BJ (cell line): Measurements from ENCODE around the gene CHI3L2. TPM values are rescaled to one million over a fixed set of nuclear protein-coding genes. Genes with fewer than 3 reads are reported as not detected.

ENCODE experiments used
- CTCF ChIA-PET: fragments of 350-600 bp; formaldehyde crosslinking; extraction: SDS; loops from one replicate; lab custom pipeline; 2021; ENCODE audit warnings: antibody characterized with exemption, inconsistent platforms; lab: Yijun Ruan, JAX
- POLR2A ChIA-PET: fragments of 300-600 bp; sonication (Branson Sonifier 250); formaldehyde crosslinking; extraction: SDS; loops from one replicate; lab custom pipeline; 2021; ENCODE audit warnings: antibody characterized with exemption; lab: Charles Lee
- DNase-seq: peaks from one replicate; pipeline ENCODE4 v3.0.0-alpha.2; 2011; ENCODE audit warnings: low read depth
- H3K27me3 ChIP-seq: 2 replicates; pipeline ENCODE4 v1.6.0; 2011; ENCODE audit warnings: low read length; ENCODE audit not compliant: control insufficient read depth, insufficient read depth
- H3K36me3 ChIP-seq: 2 replicates; pipeline ENCODE4 v1.5.1; 2011; ENCODE audit warnings: low read length; ENCODE audit not compliant: control insufficient read depth, insufficient read depth
- H3K4me3 ChIP-seq: 2 replicates; pipeline ENCODE4 v1.5.1; 2011; ENCODE audit warnings: low read depth, mild to moderate bottlenecking, control low read depth, low read length
- CTCF ChIP-seq: IDR thresholded peaks from 2 replicates; pipeline ENCODE4 v1.5.1; 2011; ENCODE audit warnings: low read depth, mild to moderate bottlenecking, control low read depth, inconsistent platforms, low read length, moderate library complexity; ENCODE audit not compliant: insufficient read depth
- polyA plus RNA-seq: library from polyadenylated mRNA; depleted of rRNA; stranded (reverse); fragments of >200 nt; gene quantifications from 2 replicates; pipeline ENCODE4 v1.2.3, GENCODE V29; 2011

CHI3L2 gene
- polyA plus RNA-seq, 1 experiment, result 0.05 TPM

GRCh38 chr1:111216751-111217150, 10.8 kb upstream of the CHI3L2 start:
- Histone ChIP-seq H3K4me3 (no peak overlapping the region), H3K27me3 (no peaks in the 10 kb centered on the region), H3K36me3 (no peaks in the 10 kb centered on the region)
- TF ChIP-seq CTCF, result no peak
- ChIA-PET CTCF (interaction anchor here (1.5 kb wide), 1 partner anchor 118 kb away, joined by 5 read pairs; no protein-coding TSS in a partner anchor), POLR2A (no interaction called here)
- DNase-seq, result no peak

- TF ChIP-seq CTCF, result no peak
- CTCF ChIA-PET, result interaction anchor here (0.5 to 1.5 kb wide), 2 partner anchors 117 to 746 kb away, joined by 3 to 5 read pairs; no protein-coding TSS in a partner anchor
- no peaks in the 10 kb centered on the region for H3K36me3 ChIP-seq
- no peak overlapping the region for H3K4me3 ChIP-seq
- POLR2A ChIA-PET, result no interaction called here
- no peaks in the 10 kb centered on the region for H3K27me3 ChIP-seq
- no peak for DNase-seq
Observed at GRCh38 chr1:111217183-111217910, 10.2 kb upstream of the CHI3L2 start.

- no peaks in the 10 kb centered on the region for H3K36me3 ChIP-seq
- H3K27me3 ChIP-seq, result no peaks in the 10 kb centered on the region
- ChIA-PET CTCF (interaction anchor here (0.6 to 0.8 kb wide), 3 partner anchors 66 to 551 kb away, joined by 3 read pairs; no protein-coding TSS in a partner anchor), POLR2A (interaction anchor here (0.7 kb wide), 1 partner anchor 1139 kb away, joined by 9 read pairs; no protein-coding TSS in a partner anchor)
- H3K4me3 ChIP-seq, result no peak overlapping the region
- DNase-seq, result no peak
- TF ChIP-seq CTCF, result no peak
Observed at GRCh38 chr1:111218701-111219556, 8.6 kb upstream of the CHI3L2 start.

GRCh38 chr1:111219557-111220286, 7.8 kb upstream of the CHI3L2 start:
- H3K4me3 ChIP-seq, result no peak overlapping the region
- CTCF ChIA-PET, result interaction anchor here (0.7 to 2.1 kb wide), 6 partner anchors 67 to 190 kb away, joined by 3 to 7 read pairs (median 4); no protein-coding TSS in a partner anchor
- no peaks in the 10 kb centered on the region for H3K27me3 ChIP-seq
- no peak for TF ChIP-seq CTCF
- no peak for DNase-seq
- no peaks in the 10 kb centered on the region for H3K36me3 ChIP-seq
- POLR2A ChIA-PET, result no interaction called here
